GM21576 (cell line): ENCODE data around the gene PHLDB1.
"Not testable (repeated sequence)": the region's sequence is repeated elsewhere in the genome, so short reads cannot be mapped to it uniquely, and the experiment has no call there.

Experiments
- ATAC-seq: cut with Tn5 transposase; IDR thresholded peaks from one replicate; pipeline ENCODE4 v1.9.1; 2021; ENCODE audit warnings: mild to moderate bottlenecking, moderate library complexity; ENCODE audit not compliant: unreplicated experiment

The PHLDB1 gene

GRCh38 chr11:118607401-118608359, at the start of gene PHLDB1:
PHLDB1 (plus strand) TSS chr11:118607615; CDS start chr11:118613837, 6,222 bp downstream.
- no peak for ATAC-seq

- no peak for ATAC-seq
Observed at GRCh38 chr11:118560806-118561205, 46.6 kb upstream of the PHLDB1 start.

GRCh38 chr11:118565051-118565450, 42.4 kb upstream of the PHLDB1 start:
- no peak for ATAC-seq

- no peak for ATAC-seq
Observed at GRCh38 chr11:118569670-118570069, 37.7 kb upstream of the PHLDB1 start.

GRCh38 chr11:118570787-118571186, 36.6 kb upstream of the PHLDB1 start:
- no peak for ATAC-seq

- ATAC-seq = peak; percentile 29
Observed at GRCh38 chr11:118571701-118572060, 35.7 kb upstream of the PHLDB1 start.

- ATAC-seq = peak; percentile 78
Observed at GRCh38 chr11:118572061-118572980, 35.1 kb upstream of the PHLDB1 start, which contains the start of gene ARCN1. ARCN1 (plus strand) TSS chr11:118572409; CDS start chr11:118572548, 139 bp downstream.

GRCh38 chr11:118572981-118573550, 34.3 kb upstream of the PHLDB1 start:
- ATAC-seq = peak; percentile 14

- ATAC-seq = no peak
Observed at GRCh38 chr11:118574636-118575035, 32.8 kb upstream of the PHLDB1 start.

GRCh38 chr11:118577995-118578394, 29.4 kb upstream of the PHLDB1 start:
- not testable (repeated sequence) for ATAC-seq

- ATAC-seq = no peak
Observed at GRCh38 chr11:118581057-118581456, 26.4 kb upstream of the PHLDB1 start.

GRCh38 chr11:118587952-118588351, 19.5 kb upstream of the PHLDB1 start:
- ATAC-seq = no peak

GRCh38 chr11:118592616-118593367, 14.6 kb upstream of the PHLDB1 start:
- no peak for ATAC-seq

GRCh38 chr11:118594984-118595383, 12.4 kb upstream of the PHLDB1 start:
- not testable (repeated sequence) for ATAC-seq

- no peak for ATAC-seq
Observed at GRCh38 chr11:118596224-118597146, 10.9 kb upstream of the PHLDB1 start.

GRCh38 chr11:118597556-118597955, 9.9 kb upstream of the PHLDB1 start:
- no peak for ATAC-seq

GRCh38 chr11:118602331-118602730, 5.1 kb upstream of the PHLDB1 start:
- ATAC-seq = no peak

GRCh38 chr11:118603709-118604108, 3.7 kb upstream of the PHLDB1 start:
- ATAC-seq = not testable (repeated sequence)

- ATAC-seq = no peak
Observed at GRCh38 chr11:118604566-118604965, 2.8 kb upstream of the PHLDB1 start.
